Right lobe of liver (tissue), 4 donors: ENCODE data around the gene DNASE1L2.
A peak's percentile ranks its signal among the peaks of the same experiment; 100 is the strongest.

ENCODE experiments used
- POLR2A ChIP-seq: fragments of 450-650 bp; IDR thresholded peaks from one replicate; pipeline ENCODE4 v1.6.1; 2017; ENCODE audit warnings: antibody characterized with exemption, mild to moderate bottlenecking
- TF ChIP-seq, protein P1 (sequence below), 4 donors: fragments of 200-600 bp in 3 of 4; fragments of 450-650 bp in 1 of 4; IDR thresholded peaks; one replicate each; pipeline versions ENCODE4 v1.5.1 to v1.8.0; 2016 to 2022; ENCODE audit warnings: antibody characterized with exemption in 4 of 4, mild to moderate bottlenecking in 2 of 4
- donor health status: DM: no; HTN: no; CAD: no.
- donor health status: DM: no; HTN: no; CAD: no.
- donor health status: DM: no; HTN: yes; CAD: no.

GRCh38 chr16:2194852-2195321 is 41.4 kb upstream of the DNASE1L2 start:
- TF ChIP-seq, protein P1, sequence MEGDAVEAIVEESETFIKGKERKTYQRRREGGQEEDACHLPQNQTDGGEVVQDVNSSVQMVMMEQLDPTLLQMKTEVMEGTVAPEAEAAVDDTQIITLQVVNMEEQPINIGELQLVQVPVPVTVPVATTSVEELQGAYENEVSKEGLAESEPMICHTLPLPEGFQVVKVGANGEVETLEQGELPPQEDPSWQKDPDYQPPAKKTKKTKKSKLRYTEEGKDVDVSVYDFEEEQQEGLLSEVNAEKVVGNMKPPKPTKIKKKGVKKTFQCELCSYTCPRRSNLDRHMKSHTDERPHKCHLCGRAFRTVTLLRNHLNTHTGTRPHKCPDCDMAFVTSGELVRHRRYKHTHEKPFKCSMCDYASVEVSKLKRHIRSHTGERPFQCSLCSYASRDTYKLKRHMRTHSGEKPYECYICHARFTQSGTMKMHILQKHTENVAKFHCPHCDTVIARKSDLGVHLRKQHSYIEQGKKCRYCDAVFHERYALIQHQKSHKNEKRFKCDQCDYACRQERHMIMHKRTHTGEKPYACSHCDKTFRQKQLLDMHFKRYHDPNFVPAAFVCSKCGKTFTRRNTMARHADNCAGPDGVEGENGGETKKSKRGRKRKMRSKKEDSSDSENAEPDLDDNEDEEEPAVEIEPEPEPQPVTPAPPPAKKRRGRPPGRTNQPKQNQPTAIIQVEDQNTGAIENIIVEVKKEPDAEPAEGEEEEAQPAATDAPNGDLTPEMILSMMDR (IDR thresholded peaks at IDR 0.05), result peak; percentile 53 to 67 (median 55)
- no peak for TF ChIP-seq POLR2A
